Measurements from ENCODE around the gene BAD.
A peak's percentile ranks its signal among the peaks of the same experiment; 100 is the strongest.

The BAD gene

DNA sequence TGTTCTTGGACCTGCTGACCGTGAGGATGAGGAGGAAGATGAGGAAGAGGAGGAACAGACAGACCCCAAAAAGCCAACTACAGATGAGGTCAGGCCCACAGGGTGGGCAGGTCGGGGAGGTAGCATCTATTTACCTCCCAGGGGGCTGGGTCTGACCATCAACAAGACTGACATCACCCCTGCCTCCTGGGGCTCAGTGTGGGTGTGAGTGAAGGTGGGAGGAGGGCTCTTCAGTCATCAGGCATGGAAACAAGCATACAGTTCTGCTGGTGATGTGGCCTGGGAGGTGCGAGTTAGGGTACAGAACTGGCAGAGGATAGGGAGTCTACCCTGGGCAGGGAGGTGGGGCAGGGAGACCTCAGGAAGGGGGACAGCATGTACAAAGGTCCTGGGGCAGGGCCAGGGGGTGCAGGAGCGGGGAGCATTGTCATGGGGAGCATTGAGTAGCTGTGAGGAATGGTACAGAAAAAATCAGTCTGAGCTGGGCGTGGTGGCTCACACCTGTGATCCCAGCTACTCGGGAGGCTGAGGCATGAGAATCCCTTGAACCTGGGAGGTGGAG lies 24.2 kb downstream of the BAD start:
- CTCF ChIA-PET = no interaction called here
- POLR2A ChIA-PET (ENCODE audit: low non-redundant PET) = no interaction called here
- H3K27ac ChIP-seq = peak overlapping the region; percentile 38
- TF ChIP-seq, protein P1, sequence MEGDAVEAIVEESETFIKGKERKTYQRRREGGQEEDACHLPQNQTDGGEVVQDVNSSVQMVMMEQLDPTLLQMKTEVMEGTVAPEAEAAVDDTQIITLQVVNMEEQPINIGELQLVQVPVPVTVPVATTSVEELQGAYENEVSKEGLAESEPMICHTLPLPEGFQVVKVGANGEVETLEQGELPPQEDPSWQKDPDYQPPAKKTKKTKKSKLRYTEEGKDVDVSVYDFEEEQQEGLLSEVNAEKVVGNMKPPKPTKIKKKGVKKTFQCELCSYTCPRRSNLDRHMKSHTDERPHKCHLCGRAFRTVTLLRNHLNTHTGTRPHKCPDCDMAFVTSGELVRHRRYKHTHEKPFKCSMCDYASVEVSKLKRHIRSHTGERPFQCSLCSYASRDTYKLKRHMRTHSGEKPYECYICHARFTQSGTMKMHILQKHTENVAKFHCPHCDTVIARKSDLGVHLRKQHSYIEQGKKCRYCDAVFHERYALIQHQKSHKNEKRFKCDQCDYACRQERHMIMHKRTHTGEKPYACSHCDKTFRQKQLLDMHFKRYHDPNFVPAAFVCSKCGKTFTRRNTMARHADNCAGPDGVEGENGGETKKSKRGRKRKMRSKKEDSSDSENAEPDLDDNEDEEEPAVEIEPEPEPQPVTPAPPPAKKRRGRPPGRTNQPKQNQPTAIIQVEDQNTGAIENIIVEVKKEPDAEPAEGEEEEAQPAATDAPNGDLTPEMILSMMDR (conservative IDR thresholded peaks at IDR 0.05; ENCODE audit: low read depth) = no peak
- no peak for DNase-seq (ENCODE audit: low spot score)

DNA sequence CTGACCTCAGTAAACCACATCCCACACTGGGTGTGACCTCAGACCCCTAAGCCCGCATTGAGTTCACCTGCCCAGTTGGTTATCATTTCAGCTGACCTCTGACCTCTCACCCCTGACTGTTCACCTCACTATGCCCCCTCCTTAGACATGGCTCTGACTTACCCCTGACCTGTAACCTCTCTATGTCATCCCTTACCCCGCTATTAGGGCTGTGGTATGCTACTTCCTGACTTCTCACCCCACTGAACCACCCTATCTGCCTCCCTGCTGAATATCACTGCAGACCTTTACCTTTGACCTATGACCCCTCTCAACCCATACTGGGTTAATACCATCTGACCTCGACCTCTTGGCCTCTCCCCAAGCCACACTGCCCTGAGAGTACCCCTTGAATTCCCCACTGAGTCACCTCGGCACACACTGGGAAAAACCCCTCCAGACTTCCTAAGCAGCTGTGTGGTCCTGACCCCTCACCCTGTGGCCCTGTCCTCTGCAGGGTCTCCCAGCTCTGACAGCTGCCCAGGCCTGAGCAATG lies 24.9 kb downstream of the BAD start:
- ChIA-PET CTCF (interaction anchor here (1.3 kb wide), 1 partner anchor 9 kb away, joined by 3 read pairs; no protein-coding TSS in a partner anchor), POLR2A (ENCODE audit: low non-redundant PET) (no interaction called here)
- TF ChIP-seq, protein P1 (conservative IDR thresholded peaks at IDR 0.05; ENCODE audit: low read depth) = no peak
- H3K27ac ChIP-seq = peak overlapping the region; percentile 38
- no peak for DNase-seq (ENCODE audit: low spot score)

DNA sequence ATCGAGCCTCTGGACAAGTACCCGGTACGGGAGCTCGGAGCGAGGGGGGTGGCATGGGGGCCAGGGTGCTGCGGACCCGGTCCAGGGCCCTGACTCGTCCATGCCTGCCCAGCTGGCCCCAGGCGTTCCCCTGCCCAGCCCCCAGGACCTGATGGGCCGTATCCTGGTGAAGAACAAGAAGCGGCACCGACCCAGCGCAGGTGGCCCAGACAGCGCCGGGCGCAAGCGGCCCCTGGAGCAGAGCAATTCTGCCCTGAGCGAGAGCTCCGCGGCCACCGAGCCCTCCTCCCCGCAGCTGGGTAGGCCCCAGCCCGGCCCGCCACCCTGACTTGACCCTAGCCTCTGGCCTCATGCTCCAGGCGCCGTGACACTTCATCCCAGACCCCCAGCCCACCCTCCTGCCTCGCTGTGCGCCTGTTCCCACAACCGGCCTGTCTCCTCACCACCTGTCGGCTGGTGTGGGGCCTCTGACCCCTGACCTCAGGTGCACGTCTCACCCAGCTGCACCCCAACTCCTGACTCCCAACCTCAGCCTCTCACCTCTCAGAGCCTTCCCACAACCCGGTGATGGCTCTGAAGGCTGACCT lies 25.4 kb downstream of the BAD start:
- DNase-seq (ENCODE audit: low spot score) = no peak
- H3K27ac ChIP-seq = peak overlapping the region; percentile 38; the same call in 1 of the 2 replicates
- POLR2A ChIA-PET (ENCODE audit: low non-redundant PET) = no interaction called here
- TF ChIP-seq, protein P1 (conservative IDR thresholded peaks at IDR 0.05; ENCODE audit: low read depth) = no peak
- CTCF ChIA-PET = interaction anchor here (0.6 to 1.3 kb wide), 3 partner anchors 9 to 484 kb away, joined by 3 read pairs; no protein-coding TSS in a partner anchor

DNA sequence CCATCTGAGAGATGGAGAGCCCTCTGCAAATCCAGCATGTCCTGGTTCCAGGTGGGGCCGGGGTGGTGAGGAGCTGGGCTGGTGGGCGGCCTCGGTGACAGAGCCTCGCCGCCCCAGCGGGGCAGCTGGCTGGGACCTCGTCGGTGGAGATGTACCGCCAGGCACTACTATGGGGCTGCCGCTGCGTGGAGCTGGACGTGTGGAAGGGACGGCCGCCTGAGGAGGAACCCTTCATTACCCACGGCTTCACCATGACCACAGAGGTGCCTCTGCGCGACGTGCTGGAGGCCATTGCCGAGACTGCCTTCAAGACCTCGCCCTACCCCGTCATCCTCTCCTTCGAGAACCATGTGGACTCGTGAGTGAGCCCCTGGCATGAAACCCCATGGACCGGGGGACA lies 26.1 kb downstream of the BAD start:
- POLR2A ChIA-PET (ENCODE audit: low non-redundant PET) = interaction anchor here (0.5 kb wide), 1 partner anchor 89 kb away, joined by 3 read pairs; no protein-coding TSS in a partner anchor
- DNase-seq (ENCODE audit: low spot score) = no peak
- CTCF ChIA-PET = interaction anchor here (1.3 kb wide), 1 partner anchor 10 kb away, joined by 3 read pairs; no protein-coding TSS in a partner anchor

DNA sequence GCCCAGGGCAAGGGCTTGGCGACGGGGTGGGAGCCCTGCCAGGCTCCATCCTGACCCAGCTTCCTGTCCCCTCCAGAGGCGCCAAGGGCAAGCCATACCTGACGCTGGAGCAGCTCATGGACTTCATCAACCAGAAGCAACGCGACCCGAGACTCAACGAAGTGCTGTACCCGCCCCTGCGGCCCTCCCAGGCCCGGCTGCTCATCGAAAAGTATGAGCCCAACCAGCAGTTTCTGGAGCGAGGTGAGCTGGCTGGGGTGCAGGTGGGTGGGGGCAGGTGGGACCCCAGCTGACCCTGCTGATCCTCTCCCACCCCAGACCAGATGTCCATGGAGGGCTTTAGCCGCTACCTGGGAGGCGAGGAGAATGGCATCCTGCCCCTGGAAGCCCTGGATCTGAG lies 28.2 kb downstream of the BAD start:
- ChIA-PET POLR2A (ENCODE audit: low non-redundant PET) (no interaction called here), CTCF (interaction anchor here (0.7 kb wide), 1 partner anchor 50 kb away, joined by 6 read pairs; no protein-coding TSS in a partner anchor)
- TF ChIP-seq, protein P1 (conservative IDR thresholded peaks at IDR 0.05; ENCODE audit: low read depth) = no peak
- no peak for DNase-seq (ENCODE audit: low spot score)
- H3K27ac ChIP-seq = peak overlapping the region; percentile 98

More for the DNA sequence above, 26.1 kb downstream of the BAD start:
- peak overlapping the region; percentile 98 for H3K27ac ChIP-seq
- TF ChIP-seq, protein P1 (conservative IDR thresholded peaks at IDR 0.05; ENCODE audit: low read depth) = no peak

DNA sequence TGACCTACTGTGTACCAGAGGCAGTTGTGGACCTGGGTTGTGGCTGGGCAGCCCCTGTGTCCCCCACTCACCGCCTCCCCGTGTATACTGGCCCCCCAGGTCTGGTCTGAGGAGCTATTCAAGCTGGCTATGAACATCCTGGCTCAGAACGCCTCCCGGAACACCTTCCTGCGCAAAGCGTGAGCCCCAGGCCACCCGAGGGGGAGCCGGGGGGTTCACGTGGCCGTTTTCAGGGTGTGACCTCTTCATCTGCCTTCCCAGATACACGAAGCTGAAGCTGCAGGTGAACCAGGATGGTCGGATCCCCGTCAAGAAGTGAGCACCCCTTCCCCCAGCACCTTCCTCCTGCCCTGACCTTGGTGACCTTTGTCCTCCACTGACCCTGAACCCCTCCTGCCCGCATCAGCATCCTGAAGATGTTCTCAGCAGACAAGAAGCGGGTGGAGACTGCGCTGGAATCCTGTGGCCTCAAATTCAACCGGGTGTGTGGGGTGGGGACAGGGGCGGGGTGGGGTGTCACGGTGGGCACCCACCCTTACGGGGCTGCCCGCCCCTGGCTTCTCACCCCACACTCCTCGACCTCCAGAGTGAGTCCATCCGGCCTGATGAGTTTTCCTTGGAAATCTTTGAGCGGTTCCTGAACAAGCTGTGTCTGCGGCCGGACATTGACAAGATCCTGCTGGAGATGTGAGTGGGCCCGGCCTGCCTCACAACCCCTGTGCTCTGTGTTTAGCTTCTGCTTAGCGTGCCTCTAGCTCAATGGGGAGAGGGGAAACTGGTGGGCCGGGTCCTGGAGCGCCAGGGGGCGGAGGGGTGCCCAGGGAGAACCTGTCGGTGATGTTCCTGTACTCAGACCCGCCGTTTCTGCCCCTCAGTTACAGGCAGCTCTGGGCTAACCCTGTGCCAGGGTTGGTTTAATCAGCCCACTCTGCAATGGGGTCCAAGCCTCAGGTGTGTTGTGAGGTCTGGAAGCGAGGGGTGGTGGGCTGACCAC lies 29.0 kb downstream of the BAD start:
- peak overlapping the region; percentile 98 for H3K27ac ChIP-seq
- no peak for DNase-seq (ENCODE audit: low spot score)
- ChIA-PET CTCF (interaction anchor here (0.6 kb wide), 1 partner anchor 14 kb away, joined by 4 read pairs; the partner anchor contains the start of gene FKBP2), POLR2A (ENCODE audit: low non-redundant PET) (no interaction called here)
- TF ChIP-seq, protein P1 (conservative IDR thresholded peaks at IDR 0.05; ENCODE audit: low read depth) = no peak

Measured in RWPE1 (cell line).